Measurements from ENCODE around the gene TRAF2. TPM values are rescaled to one million over a fixed set of nuclear protein-coding genes. Genes with fewer than 3 reads are reported as not detected.
A peak's percentile ranks its signal among the peaks of the same experiment; 100 is the strongest.

The TRAF2 gene
- total and polyA plus RNA-seq, 2 of the 13 experiments (the other 11 are each of a cell fraction or from before 2014, with no cell fraction given) = 12.4 to 13.6 TPM

DNA sequence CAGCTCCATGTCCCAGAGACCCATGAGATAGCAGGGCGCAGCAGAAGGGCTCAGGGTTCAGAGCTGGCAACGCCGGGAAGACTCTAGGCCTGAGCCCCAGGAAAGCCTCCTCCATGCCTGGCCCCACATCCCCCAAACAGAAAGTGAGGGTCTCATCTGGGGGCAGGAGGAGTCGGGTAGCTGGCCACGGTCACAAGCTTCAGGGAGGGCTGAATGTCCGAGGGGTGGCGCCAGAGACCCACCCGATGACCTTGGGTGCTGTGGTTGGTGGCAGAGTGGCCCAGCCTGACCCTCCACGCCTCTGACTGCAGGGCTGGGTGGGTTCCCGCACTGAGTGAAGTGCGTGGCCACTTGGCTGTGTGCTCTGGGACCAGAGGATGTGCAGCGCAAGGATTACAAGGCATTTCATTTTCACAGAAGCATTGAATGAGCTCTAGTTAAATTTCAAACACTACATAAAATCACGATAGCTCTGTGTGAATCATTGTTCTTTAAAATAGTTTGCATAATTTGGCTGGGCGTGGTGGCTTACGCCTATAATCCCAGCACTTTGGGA lies 61.7 kb downstream of the TRAF2 start (continued):
- peak; percentile 73; the same call in 1 of the 2 replicates for TF ChIP-seq RXRA (CRISPR knock-in tag; IDR thresholded peaks at IDR 0.05)
- TF ChIP-seq IKZF1 (IDR thresholded peaks at IDR 0.05) = no peak
- TF ChIP-seq FOXK2 (IDR thresholded peaks at IDR 0.05) = no peak
- no peak for TF ChIP-seq ZNF350 (CRISPR knock-in tag; IDR thresholded peaks at IDR 0.05; ENCODE audit: borderline replicate concordance, low read depth)
- no peak for TF ChIP-seq ZEB1 (IDR thresholded peaks at IDR 0.05; ENCODE audit: insufficient replicate concordance, low read depth)
- no peak for TF ChIP-seq KAT2B (IDR thresholded peaks at IDR 0.05; ENCODE audit: borderline replicate concordance, low read depth, low read length)
- TF ChIP-seq DPF2 (CRISPR knock-in tag; IDR thresholded peaks at IDR 0.05; ENCODE audit: borderline replicate concordance, low read depth) = no peak
- no peak for TF ChIP-seq TCF12 (IDR thresholded peaks at IDR 0.05)
- TF ChIP-seq TCF12 (CRISPR knock-in tag; IDR thresholded peaks at IDR 0.05) = no peak
- TF ChIP-seq HES4 (CRISPR knock-in tag; IDR thresholded peaks at IDR 0.05; ENCODE audit: borderline replicate concordance) = no peak
- no peak for TF ChIP-seq ZFP90 (CRISPR knock-in tag; IDR thresholded peaks at IDR 0.05; ENCODE audit: borderline replicate concordance)
- peak; percentile 38; the same call in 1 of the 2 replicates for TF ChIP-seq SPEN (CRISPR knock-in tag; IDR thresholded peaks at IDR 0.05; ENCODE audit: low read depth)
- no peak for TF ChIP-seq ISL2 (CRISPR knock-in tag; IDR thresholded peaks at IDR 0.05)
- no peak for TF ChIP-seq ZNF652 (CRISPR knock-in tag; IDR thresholded peaks at IDR 0.05; ENCODE audit: borderline replicate concordance, low read depth)
- no peak for TF ChIP-seq ZNF510 (CRISPR knock-in tag; IDR thresholded peaks at IDR 0.05; ENCODE audit: low read depth)
- no peak for TF ChIP-seq DNMT3B (CRISPR knock-in tag; conservative IDR thresholded peaks at IDR 0.05)
- 0 out of 2 replicates have a peak, but pooled peaks have one; percentile 4 for TF ChIP-seq ZNF121 (CRISPR knock-in tag; IDR thresholded peaks at IDR 0.05)
- TF ChIP-seq HINFP (CRISPR knock-in tag; IDR thresholded peaks at IDR 0.05; ENCODE audit: low read depth) = 0 out of 2 replicates have a peak, but pooled peaks have one; percentile 40
- TF ChIP-seq, protein P1, sequence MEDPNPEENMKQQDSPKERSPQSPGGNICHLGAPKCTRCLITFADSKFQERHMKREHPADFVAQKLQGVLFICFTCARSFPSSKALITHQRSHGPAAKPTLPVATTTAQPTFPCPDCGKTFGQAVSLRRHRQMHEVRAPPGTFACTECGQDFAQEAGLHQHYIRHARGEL (CRISPR knock-in tag; IDR thresholded peaks at IDR 0.05) = no peak
- TF ChIP-seq, protein P2, sequence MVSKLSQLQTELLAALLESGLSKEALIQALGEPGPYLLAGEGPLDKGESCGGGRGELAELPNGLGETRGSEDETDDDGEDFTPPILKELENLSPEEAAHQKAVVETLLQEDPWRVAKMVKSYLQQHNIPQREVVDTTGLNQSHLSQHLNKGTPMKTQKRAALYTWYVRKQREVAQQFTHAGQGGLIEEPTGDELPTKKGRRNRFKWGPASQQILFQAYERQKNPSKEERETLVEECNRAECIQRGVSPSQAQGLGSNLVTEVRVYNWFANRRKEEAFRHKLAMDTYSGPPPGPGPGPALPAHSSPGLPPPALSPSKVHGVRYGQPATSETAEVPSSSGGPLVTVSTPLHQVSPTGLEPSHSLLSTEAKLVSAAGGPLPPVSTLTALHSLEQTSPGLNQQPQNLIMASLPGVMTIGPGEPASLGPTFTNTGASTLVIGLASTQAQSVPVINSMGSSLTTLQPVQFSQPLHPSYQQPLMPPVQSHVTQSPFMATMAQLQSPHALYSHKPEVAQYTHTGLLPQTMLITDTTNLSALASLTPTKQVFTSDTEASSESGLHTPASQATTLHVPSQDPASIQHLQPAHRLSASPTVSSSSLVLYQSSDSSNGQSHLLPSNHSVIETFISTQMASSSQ (IDR thresholded peaks at IDR 0.05; ENCODE audit: low read depth) = no peak
- TF ChIP-seq, protein P2 (CRISPR knock-in tag; IDR thresholded peaks at IDR 0.05; ENCODE audit: borderline replicate concordance) = peak; percentile 18; the same call in 1 of the 2 replicates
